Osteocyte (in vitro differentiated cells): ENCODE measurements around the gene ANKRD39. TPM values are rescaled to one million over a fixed set of nuclear protein-coding genes. Genes with fewer than 3 reads are reported as not detected.

ENCODE experiments used
- DNase-seq: peaks from one replicate; pipeline ENCODE4 v3.0.0; 2021; ENCODE audit warnings: mixed read lengths; ENCODE audit not compliant: unreplicated experiment; ENCODE audit errors: extremely low spot score
- H3K27ac Mint-ChIP-seq: one replicate; pipeline ENCODE4 v1.8.0; 2021; ENCODE audit warnings: mild to moderate bottlenecking, mixed read lengths; ENCODE audit not compliant: unreplicated experiment
- H3K27me3 Mint-ChIP-seq: one replicate; pipeline ENCODE4 v1.8.0; 2021; ENCODE audit warnings: mixed read lengths; ENCODE audit not compliant: unreplicated experiment
- H3K36me3 Mint-ChIP-seq: one replicate; pipeline ENCODE4 v1.8.0; 2021; ENCODE audit warnings: mixed read lengths; ENCODE audit not compliant: unreplicated experiment
- H3K4me1 Mint-ChIP-seq: one replicate; pipeline ENCODE4 v1.8.0; 2021; ENCODE audit warnings: mixed read lengths; ENCODE audit not compliant: unreplicated experiment
- H3K4me3 Mint-ChIP-seq: one replicate; pipeline ENCODE4 v1.8.0; 2021; ENCODE audit warnings: mild to moderate bottlenecking, moderate library complexity, mixed read lengths; ENCODE audit not compliant: unreplicated experiment
- H3K9me3 Mint-ChIP-seq: one replicate; pipeline ENCODE4 v1.8.0; 2021; ENCODE audit warnings: mixed read lengths; ENCODE audit not compliant: unreplicated experiment
- CTCF ChIP-seq: fragments of 200-600 bp; sonication (generic); IDR thresholded peaks from 2 replicates; pipeline ENCODE4 v1.5.0; 2021; ENCODE audit warnings: antibody characterized with exemption, mild to moderate bottlenecking, moderate library complexity
- total RNA-seq: library from RNA; stranded (reverse); gene quantifications from 2 replicates; pipeline ENCODE4 v1.2.1, GENCODE V29; 2021

Gene ANKRD39
- total RNA-seq, 1 donor from 2014 or later = 12.4 TPM

GRCh38 chr2:96809951-96810782 is 47.6 kb downstream of the ANKRD39 start:
- DNase-seq = no peak
- Mint-ChIP-seq H3K27ac (no peak overlapping the region), H3K27me3 (no peaks in the 10 kb centered on the region), H3K9me3 (no peaks in the 10 kb centered on the region), H3K4me1 (peaks cover 4% of the 10 kb centered on the region), H3K4me3 (no peak overlapping the region), H3K36me3 (no peaks in the 10 kb centered on the region)
- TF ChIP-seq CTCF = no peak

- H3K4me1 Mint-ChIP-seq = no peaks in the 10 kb centered on the region
- no peaks in the 10 kb centered on the region for H3K9me3 Mint-ChIP-seq
- TF ChIP-seq CTCF = no peak
- no peaks in the 10 kb centered on the region for H3K36me3 Mint-ChIP-seq
- H3K27ac Mint-ChIP-seq = no peak overlapping the region
- H3K4me3 Mint-ChIP-seq = no peak overlapping the region
- no peak for DNase-seq
- no peaks in the 10 kb centered on the region for H3K27me3 Mint-ChIP-seq
Measured at GRCh38 chr2:96809216-96809882, 48.5 kb downstream of the ANKRD39 start.

- no peaks in the 10 kb centered on the region for H3K9me3 Mint-ChIP-seq
- H3K4me3 Mint-ChIP-seq = no peak overlapping the region
- no peaks in the 10 kb centered on the region for H3K27me3 Mint-ChIP-seq
- H3K36me3 Mint-ChIP-seq = no peaks in the 10 kb centered on the region
- no peak for DNase-seq
- H3K27ac Mint-ChIP-seq = no peak overlapping the region
- H3K4me1 Mint-ChIP-seq = no peaks in the 10 kb centered on the region
- TF ChIP-seq CTCF = no peak
Measured at GRCh38 chr2:96808176-96808837, 49.5 kb downstream of the ANKRD39 start.

GRCh38 chr2:96807127-96807471 is 50.7 kb downstream of the ANKRD39 start:
- H3K36me3 Mint-ChIP-seq = no peaks in the 10 kb centered on the region
- H3K4me3 Mint-ChIP-seq = no peak overlapping the region
- TF ChIP-seq CTCF = no peak
- H3K9me3 Mint-ChIP-seq = no peaks in the 10 kb centered on the region
- H3K4me1 Mint-ChIP-seq = no peaks in the 10 kb centered on the region
- DNase-seq = no peak
- no peak overlapping the region for H3K27ac Mint-ChIP-seq
- H3K27me3 Mint-ChIP-seq = no peaks in the 10 kb centered on the region
